ENCODE results near the gene TVP23C.
"Not testable (repeated sequence)": the region's sequence is repeated elsewhere in the genome, so short reads cannot be mapped to it uniquely, and the experiment has no call there.

TVP23C gene

GRCh38 chr17:15563375-15563857, at the start of gene TVP23C:
TVP23C (minus strand) TSS chr17:15563483; CDS start chr17:15563448, 35 bp downstream.
- DNase-seq: not testable (repeated sequence)

DNA sequence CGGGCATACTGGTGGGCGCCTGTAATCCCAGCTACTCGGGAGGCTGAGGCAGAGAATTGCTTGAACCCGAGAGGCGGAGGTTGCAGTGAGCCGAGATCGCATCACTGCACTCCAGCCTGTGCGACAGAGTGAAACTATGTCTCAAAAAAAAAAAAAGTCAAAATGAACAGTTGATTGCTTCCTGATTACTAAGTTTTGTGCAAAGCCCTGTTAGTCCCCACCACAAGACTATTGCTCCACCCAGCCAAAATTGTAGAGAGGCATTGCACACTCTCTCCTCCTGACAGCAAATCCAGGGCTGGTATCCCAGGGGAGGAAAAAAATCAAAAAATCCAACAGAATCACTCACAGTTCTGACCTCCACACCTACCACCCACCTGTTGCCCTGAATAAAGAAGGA, 29.7 kb upstream of the TVP23C start:
- not testable (repeated sequence) for DNase-seq

- DNase-seq: not testable (repeated sequence)
These were observed 28.7 kb upstream of the TVP23C start for GRCh38 chr17:15591986-15592385.

GRCh38 chr17:15590844-15591243, 27.6 kb upstream of the TVP23C start:
- not testable (repeated sequence) for DNase-seq

- not testable (repeated sequence) for DNase-seq
These were observed 26.6 kb upstream of the TVP23C start for GRCh38 chr17:15589544-15590536.

DNA sequence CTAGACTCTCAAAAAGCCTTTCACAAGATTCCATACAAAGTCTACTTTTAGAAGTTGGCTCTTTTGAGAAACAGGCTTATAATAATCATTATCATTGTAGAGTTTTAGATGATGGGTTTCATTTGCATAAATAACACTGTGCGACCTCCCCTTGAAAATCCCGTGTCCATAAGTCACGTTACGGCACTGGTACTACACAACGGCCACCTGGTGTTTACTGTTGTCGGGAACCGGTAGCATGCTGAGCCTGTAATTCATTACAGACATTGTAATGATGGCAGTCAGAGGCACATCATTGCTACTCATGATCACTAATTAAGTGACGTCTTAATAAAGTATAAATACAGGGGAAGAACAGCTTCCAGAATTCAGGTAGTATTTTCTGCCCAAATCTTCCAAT, 24.7 kb upstream of the TVP23C start:
- not testable (repeated sequence) for DNase-seq

GRCh38 chr17:15583313-15583712, 20.0 kb upstream of the TVP23C start:
- not testable (repeated sequence) for DNase-seq

- not testable (repeated sequence) for DNase-seq
These were observed 18.2 kb upstream of the TVP23C start for GRCh38 chr17:15581462-15581861.

DNA sequence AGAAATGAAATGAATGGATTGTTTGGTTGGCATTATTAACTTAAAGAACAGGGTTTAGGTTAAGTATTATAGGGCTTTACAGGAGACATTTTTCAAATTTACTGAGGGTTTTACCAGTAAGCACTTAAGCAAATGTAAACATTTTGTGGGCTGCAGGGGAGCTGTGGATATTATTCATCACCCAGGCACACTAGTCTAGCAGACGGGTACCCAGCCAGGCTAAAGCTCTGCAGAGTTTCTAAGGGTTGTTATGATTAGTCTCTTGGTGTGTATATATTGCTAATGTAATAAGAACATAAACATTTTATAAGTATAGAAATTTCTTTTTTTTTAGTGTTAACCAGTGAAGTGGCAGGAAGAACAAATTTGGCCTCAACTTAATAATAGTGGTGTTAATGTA, 13.6 kb upstream of the TVP23C start:
- not testable (repeated sequence) for DNase-seq

DNA sequence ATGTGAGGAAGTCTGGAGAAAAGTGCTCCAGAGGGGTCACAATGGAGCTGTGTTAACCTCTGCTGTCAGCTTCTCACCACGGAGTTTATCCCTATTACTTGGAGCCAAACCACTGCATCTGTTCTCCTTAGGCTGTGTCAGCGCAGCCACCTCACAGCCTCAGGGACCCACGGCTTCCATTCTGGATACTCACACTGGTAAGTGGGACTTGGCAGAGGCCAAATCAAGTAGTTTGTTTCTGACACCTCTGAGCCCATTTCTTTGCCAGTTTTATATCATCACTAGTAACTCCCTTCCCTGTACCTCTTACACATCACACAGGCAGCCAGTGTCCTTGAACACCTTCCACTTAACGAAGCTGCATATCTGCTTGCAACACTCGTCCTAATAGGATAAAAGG, 11.4 kb upstream of the TVP23C start:
- DNase-seq: not testable (repeated sequence)

DNA sequence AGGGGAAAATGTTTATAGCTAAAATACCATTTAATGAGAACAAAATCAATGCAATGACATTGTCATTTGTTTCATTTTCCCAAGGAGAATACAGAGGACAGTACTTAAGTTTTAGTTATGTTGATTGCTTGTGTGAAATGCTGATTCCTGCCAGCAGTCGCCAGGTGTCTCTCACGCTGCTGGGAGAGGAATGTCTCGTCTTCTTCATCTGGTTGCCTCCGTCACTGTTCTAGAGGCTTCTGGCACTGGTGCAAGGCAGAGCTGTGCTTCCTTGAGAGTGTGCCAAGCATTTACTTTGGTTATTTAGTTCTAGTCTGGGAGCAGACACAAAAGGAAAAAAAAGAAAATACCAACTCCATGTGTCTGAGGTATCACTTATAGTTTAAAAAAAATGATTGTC, 10.6 kb upstream of the TVP23C start:
- DNase-seq: not testable (repeated sequence)

DNA sequence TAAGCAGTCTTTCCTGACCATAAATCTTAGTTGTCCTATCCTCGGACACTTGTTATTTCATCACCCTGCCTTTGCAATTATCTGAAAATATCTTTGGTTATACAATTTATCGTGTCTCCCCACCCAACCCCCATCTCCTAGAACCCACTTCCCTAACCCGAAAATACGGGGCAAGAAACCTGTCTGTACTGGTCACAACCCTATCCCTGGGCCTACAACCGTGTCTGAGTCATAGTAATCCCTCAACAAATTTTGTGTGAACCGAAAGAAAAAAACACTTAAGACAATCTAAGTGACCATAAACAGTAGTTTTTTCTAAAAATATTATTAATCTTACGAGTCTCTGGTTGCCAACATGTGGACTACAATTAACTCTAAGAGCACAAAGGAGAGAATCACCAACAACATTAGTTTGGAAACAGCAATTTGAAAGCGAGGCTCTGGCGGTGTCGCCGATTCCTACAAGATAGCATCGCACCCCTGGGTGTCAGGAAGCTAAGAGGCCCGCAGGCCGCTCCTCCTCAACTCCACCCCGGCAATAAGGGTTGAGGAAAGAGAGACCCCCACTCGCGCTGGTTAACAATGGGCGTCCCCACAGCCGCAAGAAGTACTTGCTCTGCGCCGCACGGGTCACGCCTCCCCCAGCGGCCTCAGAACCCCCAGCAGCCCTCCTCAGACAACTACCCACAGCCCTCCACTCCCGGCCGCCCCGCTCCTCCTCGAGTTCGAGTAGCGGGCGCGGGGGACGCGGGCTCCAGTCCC, 489 bp downstream of the TVP23C start:
- DNase-seq: not testable (repeated sequence)

DNA sequence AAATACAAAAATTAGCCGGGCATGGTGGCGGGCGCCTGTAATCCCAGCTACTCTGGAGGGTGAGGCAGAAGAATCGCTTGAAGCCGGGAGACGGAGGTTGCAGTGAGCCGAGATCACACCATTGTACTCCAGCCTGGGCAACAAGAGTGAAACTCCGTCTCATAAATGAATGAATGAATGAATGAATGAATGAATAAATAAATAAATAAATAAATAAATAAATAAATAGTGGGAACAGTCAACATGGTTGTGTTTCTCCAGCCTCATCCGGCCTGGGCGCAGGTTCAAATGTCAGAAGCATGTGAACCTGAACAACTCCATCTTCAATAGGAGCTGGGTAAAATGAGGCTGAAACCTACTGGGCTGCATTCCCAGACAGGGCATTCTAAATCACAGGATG, 1.8 kb downstream of the TVP23C start:
- DNase-seq: not testable (repeated sequence)

DNA sequence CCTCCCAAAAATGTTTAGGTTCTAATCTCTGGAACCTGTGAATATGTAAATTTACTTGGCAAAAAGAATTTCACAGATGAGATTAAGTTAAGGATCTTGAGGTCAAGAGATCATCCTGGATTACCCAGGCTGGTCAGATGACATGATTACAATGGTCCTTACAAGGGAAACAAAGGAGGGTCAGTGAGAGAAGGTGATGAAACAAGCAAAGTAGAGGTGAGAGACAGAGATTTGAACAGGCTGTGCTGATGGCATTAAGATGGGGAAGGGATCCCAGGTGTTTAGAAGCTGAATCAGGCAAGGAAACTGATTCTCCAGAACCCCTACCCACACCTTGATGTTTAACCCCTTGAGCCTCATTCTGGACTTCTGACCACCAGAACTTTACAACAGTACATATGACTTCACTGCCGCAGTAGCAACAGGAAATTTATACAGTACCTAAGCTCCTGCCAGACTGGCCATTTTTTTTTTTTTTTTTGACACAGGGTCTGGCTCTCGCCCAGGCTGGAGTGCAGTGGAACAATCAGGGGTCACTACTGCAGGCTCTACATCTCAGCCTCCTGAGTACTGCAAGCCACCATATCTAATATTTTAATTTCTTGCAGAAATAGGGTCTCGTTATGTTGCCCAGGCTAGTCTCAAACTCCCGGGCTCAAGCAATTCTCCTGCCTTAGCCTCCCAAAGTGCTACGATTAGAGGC, 4.7 kb downstream of the TVP23C start:
- DNase-seq: not testable (repeated sequence)

DNA sequence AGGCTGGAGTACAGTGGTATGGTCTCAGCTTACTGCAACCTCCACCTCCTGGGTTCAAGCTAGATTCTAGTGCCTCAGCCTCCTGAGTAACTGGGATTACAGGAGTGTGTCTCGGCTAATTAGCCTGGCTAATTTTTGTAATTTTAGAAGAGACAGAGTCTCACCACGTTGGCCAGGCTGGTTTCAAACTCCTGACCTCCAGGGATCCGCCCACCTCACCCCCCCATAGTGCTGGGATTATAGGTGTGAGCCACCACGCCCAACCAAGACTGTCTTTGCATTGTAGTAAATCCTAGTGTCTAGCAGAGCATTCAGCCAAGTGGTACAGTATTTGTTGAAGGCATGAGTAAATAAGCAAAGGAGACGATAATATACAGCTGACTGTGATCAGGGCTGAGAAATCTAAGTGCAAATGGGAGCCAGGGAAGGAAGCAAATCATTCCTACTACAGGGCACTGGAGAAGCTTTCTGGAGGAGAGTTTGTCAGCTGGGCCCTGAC, 5.9 kb downstream of the TVP23C start:
- DNase-seq: not testable (repeated sequence)

- DNase-seq: not testable (repeated sequence)
These were observed 10.4 kb downstream of the TVP23C start for GRCh38 chr17:15552932-15553331.

GRCh38 chr17:15549552-15549951, 13.7 kb downstream of the TVP23C start:
- DNase-seq: not testable (repeated sequence)

DNA sequence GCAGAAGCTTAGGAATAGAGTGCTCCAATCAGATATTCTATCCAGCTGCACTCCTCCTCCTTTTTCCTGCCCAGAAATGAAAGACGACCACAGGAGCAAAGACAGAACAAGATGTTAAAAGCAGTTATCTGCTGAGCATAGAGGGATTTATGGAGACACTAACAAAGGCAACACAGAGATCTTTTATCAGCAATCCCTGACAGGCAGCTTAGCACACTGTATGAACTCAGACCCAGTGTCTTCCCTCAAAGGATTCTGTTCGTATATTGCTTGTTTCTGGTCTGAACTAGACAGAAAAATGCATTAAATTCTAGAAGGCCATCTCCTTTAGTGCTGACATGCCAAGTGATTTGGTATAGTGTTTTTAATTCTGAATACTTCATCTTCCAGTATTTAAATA, 16.7 kb downstream of the TVP23C start:
- not testable (repeated sequence) for DNase-seq

GRCh38 chr17:15540371-15541219, 22.7 kb downstream of the TVP23C start:
- DNase-seq: not testable (repeated sequence)

DNA sequence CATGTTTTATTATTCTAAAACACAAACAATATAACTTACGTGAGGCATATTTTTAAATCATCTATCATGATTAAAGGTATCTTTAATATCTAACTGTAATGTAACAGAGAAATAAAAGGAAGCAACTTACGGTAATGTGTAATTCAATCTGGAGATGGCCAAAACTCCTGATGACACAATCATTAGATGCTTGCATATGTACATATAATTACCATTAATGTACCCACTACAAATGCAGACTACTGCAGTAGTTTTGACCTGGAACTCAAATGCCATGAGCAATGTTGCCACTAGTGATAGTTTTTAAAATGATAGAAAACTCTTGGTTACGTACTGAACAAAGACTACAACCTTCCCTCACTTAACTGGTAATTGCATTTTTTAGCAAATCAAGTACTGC, 30.2 kb downstream of the TVP23C start:
- DNase-seq: not testable (repeated sequence)
